Right lung (tissue), 10 donors: ENCODE data around the gene PRRX2. TPM values are rescaled to one million over a fixed set of nuclear protein-coding genes. Genes with fewer than 3 reads are reported as not detected.

Experiments used
- DNase-seq, 2 donors: peaks; one replicate each; pipeline ENCODE4 v3.0.0-alpha.2; 2013
- long read RNA-seq, 8 donors: transcript quantifications; one replicate each; lab custom pipeline, GENCODE V29; 2026
- polyA plus RNA-seq, 5 donors: library from polyadenylated mRNA; unstranded; fragments of 120-200 nt; gene quantifications; one replicate each; pipeline versions ENCODE4 v1.2.1 to v1.2.3, GENCODE V29; 2013; ENCODE audit warnings: inconsistent platforms in 1 of 5, low replicate concordance in 1 of 5; ENCODE audit not compliant: insufficient read length in 5 of 5, insufficient read depth in 1 of 5

Gene PRRX2
- 1 to 10 TPM in 3 of 5 donors, under 1 TPM in 2; 0.63 to 1.4 (median 1.2) TPM for polyA plus RNA-seq
- long read RNA-seq, donor 1 = 0 reads
- long read RNA-seq, donor 2, partial matches to known transcripts = 9 of 9 reads
- long read RNA-seq, donor 2, other reads (novel, unspliced or antisense) = 0 of 9 reads
- long read RNA-seq, donor 3 = 0 reads
- long read RNA-seq, donor 4, partial matches to known transcripts = 0 of 2 reads
- long read RNA-seq, donor 4, other reads (novel, unspliced or antisense) = 0 of 2 reads
- long read RNA-seq, donor 5, partial matches to known transcripts = 0 of 2 reads
- long read RNA-seq, donor 5, other reads (novel, unspliced or antisense) = 0 of 2 reads
- long read RNA-seq, donor 6, partial matches to known transcripts = 68 of 69 reads
- long read RNA-seq, donor 6, other reads (novel, unspliced or antisense) = 0 of 69 reads
- long read RNA-seq, donor 7, partial matches to known transcripts = 0 of 2 reads
- long read RNA-seq, donor 7, other reads (novel, unspliced or antisense) = 0 of 2 reads
- long read RNA-seq, donor 8 = 0 reads

- DNase-seq = no peak
Observed at GRCh38 chr9:129665389-129665775, at the start of gene PRRX2. Gene PRRX2 (plus strand): TSS chr9:129665647. CDS start chr9:129665868, 221 bp downstream.

DNA sequence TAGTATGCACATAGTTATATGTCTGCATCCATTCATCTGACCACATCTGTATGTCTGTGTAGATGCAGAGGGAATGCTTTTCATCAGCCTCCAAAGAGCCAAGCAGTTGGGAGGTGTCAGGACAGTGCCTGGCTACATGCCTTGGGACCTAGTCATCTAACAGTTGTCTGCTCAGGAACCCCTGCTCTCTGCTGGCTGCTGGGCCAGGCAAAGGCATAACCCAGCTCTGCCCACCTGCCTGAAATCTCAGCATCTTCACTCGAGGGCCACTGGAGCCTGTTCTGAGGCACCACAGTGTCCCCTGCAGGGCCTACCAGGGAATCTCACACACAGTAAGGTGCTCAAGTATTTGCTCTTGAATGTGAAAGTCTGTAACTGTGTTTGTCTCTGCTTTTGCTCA lies 48.3 kb upstream of the PRRX2 start:
- DNase-seq = no peak

DNA sequence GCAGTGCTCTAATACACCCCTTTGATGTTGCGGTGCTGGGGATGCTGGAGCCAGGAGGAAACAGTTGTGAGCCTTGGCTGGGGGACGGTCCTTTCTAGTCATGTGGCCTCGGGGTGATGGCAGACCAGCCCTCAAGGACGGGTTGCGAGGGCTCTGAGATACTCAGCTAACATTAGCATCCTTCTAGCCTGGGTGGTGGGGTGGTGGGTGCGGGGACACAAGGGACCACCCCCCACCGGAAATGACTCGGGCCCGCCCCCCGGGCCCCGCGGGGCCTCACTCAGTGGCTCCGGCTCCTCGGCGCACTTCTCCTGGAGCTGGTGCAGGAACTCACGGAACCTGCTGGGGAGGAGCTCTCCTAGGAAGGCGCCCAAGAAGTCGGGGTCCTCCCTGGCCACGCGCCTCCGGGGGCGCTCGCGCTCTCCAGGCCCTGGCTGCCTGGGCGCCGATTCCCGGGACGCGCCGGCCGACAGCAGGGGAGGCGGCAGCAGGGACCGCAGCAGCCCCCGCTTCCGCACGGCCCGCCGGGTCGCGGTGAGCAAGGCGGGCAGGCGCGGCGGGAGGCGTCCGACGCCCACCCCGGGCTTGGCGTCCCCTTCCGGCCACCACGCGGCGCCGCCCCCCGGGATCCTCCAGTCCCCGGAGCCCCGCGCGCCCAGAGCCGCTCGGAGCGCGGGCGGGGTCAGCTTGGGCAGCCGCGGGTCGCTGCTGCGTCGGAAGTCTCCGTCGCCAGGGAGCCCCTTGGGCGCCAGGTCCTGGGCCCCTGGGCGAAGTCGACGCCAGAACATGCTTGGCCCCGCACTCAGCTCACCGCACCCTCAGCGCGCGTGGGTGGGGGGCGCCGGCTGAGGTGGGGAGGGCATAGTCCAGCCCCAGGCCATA lies 45.4 kb upstream of the PRRX2 start:
- no peak for DNase-seq

GRCh38 chr9:129620669-129621295 lies 44.7 kb upstream of the PRRX2 start, which contains the start of gene C9orf50:
Gene C9orf50 (minus strand): TSS chr9:129621101. CDS start chr9:129620574, 527 bp downstream.
- DNase-seq = no peak

- DNase-seq = no peak
Observed at GRCh38 chr9:129623331-129623730, 42.1 kb upstream of the PRRX2 start.

DNA sequence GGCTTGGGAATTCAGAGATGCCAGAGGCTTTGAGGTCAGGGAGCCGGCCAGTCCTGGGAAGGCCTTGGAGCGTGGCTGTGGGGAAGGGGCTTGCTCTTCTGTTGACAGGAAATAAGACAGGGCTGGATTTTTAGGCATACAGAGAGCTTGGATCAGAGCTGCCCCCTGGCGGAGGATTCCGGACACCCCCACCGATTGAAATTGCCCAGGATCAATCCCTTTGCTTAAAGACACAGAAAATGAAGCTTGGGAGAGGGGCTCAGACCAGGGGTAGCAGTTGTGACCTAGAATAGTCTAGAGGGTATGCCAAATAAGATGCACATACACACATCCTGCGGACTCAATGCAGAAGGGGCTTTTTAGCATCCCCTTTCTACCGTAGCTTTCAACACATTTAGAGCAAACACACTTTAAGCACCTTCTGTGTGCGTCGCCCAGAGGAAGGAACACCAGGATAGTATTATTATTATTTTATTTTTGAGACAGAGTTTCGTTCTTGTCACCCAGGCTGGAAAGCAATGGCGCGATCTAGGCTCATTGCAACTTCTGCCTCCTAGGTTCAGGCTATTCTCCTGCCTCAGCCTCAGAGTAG lies 41.2 kb upstream of the PRRX2 start:
- DNase-seq = no peak

GRCh38 chr9:129624947-129625346 lies 40.5 kb upstream of the PRRX2 start:
- no peak for DNase-seq

DNA sequence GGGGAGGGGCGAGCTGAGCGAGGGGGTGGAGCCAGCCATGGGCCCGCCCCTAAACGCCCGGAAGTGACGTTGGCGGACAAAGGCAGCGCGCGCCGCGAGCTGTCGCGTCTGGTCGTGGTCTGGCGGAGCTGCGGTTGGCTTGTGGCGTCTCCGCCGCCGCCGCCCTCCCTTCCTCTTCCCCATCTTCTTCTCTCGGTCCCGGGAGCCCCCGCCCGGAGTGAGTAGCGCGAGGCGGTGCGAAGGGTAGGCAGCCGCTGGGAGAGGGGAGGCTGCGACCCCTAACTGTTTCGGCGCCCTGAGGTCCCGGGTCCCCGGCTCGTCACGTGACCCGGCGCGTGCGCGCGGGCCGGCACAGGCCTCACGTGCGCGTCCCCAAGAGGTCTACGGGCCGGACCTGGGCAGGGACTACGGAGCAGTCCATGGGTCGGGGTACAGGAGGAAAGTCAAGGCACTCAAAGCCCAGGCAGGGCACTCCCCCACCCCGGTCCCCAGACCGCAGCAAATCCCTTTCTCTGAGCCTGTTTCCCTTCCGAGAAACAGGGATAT lies 39.3 kb upstream of the PRRX2 start, which contains the start of gene NTMT1:
NTMT1 (plus strand) TSS at position 85 of the 546 bp plus-strand sequence. CDS start 6,541 bp downstream, outside the sequence.
- DNase-seq = peak; percentile 84

DNA sequence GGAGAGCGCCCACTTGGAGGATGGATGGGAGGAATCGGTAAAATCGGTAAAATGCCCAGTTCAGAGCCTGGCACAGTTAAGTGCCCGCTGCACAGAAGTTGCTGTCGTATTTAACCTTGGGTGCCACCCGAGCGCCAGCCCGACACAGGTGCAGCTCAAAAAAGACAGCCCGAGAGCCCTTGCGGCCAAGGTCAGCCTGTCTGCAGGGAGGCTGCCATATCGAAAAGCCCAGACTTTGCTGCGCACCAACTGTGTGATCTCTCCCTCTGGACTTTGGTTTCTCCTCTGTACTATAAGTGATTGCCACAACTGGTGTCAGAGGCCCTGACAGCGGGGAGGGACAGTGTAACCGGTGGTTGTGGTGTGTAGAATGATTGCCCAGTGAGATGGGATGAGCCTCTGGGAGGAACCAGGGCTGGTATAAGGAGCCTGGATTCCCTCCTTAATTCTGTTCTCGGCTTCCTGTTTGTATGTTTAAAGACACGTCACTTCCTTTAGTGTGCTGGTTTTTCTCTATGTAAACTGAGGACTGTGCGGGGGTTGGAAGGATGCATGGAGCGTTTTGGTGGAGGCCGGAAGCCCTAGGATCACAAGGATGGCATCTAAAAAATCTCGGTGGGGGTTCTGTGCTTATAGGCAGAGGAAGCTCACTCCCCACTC lies 38.7 kb upstream of the PRRX2 start:
- DNase-seq = no peak

- no peak for DNase-seq
Observed at GRCh38 chr9:129627556-129628440, 37.6 kb upstream of the PRRX2 start.

DNA sequence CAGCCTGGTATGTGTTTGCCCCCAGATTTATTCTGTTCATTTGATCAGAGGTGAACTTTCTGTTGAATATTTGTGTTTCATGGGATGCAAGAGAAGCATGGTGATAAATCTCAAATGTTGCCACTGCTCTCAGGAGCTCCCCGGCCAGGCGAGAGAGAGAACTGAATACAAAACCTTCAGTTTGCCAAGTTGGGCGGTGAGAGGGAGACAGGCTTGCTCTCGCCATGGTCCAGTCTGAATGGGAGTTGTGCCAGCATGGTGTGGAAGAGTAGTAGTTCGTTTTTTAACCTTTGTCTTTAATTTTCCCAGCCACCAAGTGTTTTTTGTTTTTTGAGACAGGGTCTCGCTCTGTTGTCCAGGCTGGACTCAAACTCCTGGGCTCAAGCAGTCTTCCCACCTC lies 36.7 kb upstream of the PRRX2 start:
- no peak for DNase-seq

GRCh38 chr9:129629251-129629820 lies 36.1 kb upstream of the PRRX2 start:
- no peak for DNase-seq

DNA sequence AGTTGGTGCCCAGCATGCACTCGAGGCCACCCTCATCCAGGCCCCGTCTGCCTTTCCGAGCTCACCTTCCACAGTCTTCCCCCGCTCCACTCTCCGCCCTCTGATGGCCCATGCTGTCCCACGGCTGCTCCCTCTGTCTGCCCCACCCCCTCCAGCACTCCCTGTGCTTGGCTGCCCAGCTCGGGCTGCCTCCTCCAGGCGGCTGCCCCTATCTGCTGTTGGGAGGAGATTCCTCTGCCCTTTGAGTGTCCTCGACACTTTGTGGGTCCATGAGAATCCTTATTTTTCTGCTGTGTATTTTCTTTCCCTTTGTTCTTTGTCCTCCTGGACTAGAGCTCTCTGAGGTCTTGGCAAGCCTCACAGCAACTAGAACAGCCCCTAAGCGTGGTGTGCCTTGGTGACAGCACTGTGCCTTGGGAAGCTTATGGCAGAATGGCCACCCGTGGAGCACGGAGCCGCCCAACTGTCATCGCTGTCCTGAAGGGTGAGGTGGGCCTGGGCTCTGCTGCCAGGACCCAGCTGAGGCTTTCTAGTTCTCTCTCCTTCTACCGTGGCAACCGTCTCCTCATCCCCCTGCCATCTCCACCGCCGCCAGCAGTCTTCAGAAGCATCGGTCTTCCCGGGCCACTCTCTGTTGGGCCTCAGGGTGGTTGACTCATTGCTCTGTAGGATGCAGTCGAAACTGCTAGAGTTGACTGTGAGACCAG lies 34.3 kb upstream of the PRRX2 start:
- DNase-seq = no peak

- no peak for DNase-seq
Observed at GRCh38 chr9:129631674-129632129, 33.7 kb upstream of the PRRX2 start.

DNA sequence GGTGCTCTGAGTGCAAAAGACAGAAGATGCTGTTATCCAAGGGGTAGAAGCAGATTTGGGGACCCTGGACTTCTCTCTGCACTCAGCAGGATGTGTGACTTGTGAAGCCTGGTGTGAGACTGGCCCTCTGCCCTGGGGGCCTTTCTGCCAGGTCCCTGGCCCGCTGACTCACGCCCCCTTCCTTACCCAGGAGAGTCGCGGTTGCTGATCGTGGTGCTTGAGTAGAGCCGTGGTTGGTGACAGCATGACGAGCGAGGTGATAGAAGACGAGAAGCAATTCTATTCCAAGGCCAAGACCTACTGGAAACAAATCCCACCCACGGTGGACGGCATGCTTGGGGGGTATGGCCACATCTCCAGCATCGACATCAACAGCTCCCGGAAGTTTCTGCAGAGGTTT lies 33.0 kb upstream of the PRRX2 start:
- no peak for DNase-seq

DNA sequence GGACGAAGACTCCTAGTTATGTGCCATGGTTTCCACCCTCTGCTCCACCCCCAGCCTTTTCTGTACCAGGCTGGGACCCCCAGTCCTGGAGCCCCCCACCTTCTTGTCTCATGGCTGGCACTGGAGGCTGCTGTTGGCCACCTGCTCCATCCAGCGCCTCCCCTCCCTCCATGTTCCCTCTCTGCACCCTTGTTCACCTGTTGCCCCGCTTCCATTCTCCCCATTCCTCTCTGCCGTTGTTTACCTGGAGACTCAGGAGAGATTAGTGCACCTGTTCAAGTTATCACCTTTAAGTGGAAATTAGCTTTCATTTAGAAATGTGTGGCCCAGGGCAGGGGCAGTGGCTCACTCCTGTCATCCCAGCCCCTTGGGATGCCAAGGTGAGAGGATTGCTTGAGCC lies 32.2 kb upstream of the PRRX2 start:
- DNase-seq = no peak

- DNase-seq = no peak
Observed at GRCh38 chr9:129633848-129634247, 31.6 kb upstream of the PRRX2 start.
